Measurements from ENCODE around the gene BTBD16.

Gene BTBD16

DNA sequence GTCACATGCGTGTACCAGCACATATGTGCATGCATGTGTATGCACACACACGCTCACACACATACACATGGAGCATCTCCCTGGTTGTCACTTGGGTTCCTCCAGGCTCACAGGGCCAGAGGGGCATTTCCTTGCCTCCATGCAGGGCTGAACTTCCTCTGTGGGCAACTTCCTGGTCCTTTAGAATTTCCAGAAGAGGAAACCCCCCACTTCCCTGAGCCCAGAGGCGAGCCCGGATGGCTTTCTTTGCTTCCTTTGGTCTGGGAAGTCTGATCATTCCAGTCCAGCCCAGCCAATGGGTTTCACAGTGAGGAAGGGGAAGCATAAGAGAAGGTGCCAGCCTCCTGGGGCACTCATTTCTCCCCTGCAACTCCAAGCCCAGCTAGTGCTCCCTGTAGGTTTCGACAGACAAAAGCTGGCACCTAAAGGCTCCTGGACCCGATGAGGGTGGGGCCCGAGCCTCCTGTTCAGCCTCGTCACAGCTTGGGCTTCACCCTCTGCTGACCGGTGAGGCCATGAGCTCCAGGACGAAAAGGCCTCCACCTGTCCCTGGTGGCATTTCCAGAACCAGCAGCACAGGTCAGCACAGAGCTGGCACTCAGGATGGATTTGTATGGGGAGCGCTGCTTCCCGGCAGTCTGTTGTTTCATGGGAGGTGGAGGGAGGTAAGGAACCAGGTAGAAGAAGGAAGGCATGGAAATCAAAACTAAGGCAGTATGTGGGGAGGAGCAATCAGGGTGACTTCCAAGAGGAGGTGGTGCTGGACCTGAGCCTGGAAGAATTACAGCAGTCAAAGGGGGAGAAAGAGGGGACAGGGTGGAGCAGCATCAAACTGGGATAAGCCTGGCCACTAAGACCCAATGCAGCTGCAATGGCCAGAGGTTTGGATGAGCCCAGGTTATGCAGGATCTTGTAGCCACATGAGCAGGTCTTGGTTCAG, 23.7 kb downstream of the BTBD16 start:
- no peak for DNase-seq (ENCODE audit: low read depth)

DNA sequence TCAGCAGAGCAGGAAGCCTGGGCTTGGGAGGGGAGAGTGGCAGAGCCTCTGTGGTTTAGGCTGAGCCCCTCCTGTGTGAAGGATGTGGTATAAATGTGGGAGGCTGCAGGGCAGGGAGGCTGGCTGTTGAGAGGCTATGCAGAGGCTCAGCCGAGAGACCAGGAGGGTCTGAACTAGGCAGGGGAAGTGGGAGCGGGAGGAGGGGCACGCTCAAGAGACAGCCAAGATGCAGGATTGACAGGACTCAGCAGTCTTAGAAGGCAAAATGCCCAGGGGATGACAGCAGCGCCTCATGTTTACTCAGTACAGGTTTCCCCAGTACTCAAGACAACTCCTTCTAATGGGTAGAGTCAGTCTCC, 24.3 kb downstream of the BTBD16 start:
- no peak for DNase-seq (ENCODE audit: low read depth)

DNA sequence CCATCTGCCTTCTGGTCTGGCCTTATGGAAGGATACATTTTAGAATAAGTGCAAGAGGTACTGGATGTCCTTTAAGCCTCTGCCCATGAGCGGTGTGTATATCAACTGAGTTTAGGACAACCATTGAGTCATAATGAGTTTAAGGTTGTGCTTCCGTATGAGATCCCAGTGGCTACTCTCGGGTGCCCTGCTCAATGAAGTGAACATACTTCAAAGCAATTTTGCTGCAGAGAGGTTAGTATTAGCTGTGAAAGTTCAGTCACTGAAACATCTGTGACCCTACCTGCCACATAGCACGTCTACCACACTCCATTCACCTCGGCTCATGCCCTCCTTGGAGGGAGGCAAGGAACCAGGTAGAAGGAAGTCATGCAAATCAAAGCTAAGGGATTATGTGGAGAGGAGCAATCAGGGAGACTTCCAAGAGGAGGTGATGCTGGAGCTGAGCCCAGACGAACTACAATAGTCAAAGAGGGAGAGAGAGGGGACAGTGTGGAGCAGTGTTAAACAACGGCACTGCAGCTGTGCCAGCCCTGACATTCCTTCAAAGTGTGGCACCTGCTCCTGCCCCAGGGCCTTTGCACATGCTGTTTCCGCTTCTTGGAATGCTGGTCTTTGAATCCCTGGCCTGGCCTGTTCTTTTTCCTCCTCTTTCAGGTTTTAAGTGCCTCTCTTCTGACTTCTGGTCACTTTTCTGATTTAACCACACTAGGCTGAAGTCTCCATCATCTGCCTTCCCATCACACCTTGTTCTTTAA, 25.4 kb downstream of the BTBD16 start:
- DNase-seq (ENCODE audit: low read depth) = no peak

DNA sequence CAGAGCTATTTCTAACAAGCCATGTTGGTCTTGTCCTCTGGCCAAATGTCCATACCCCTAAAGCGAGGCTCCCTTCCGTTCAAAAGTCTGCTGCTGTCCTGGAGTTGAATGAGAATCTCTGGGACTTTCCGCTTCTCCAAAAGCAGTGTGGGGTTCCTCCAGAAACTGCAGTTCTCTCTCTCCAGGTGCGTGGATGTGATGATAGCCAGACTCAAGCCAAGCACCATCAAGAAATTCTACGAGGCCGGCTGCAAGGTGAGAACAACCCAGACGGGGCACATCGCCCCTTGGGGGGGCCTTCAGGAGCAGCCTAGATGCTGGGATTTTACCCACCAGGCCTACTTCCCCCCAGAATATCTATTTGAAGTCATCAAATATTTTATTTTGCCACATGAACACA, 26.5 kb downstream of the BTBD16 start:
- DNase-seq (ENCODE audit: low read depth) = no peak

DNA sequence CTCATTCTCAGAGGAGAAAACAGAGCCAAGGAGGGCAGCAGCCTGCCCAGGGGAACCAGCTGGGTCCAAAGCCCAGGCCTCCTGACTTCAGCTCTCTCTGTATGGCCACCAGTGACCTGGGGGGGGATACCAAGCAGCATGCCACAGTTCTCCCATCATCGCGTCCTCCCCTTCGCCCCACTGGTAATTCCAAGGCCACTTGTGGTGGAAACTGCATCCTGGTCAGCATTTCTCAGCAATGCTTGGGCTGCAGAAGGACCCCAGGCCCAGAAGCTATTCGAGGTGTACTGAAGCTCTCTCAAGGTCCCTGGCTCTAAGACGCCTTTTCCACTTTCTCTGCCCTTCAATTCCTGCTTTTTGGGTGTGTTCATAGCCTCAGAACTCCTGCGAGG, 27.1 kb downstream of the BTBD16 start:
- DNase-seq (ENCODE audit: low read depth) = no peak

DNA sequence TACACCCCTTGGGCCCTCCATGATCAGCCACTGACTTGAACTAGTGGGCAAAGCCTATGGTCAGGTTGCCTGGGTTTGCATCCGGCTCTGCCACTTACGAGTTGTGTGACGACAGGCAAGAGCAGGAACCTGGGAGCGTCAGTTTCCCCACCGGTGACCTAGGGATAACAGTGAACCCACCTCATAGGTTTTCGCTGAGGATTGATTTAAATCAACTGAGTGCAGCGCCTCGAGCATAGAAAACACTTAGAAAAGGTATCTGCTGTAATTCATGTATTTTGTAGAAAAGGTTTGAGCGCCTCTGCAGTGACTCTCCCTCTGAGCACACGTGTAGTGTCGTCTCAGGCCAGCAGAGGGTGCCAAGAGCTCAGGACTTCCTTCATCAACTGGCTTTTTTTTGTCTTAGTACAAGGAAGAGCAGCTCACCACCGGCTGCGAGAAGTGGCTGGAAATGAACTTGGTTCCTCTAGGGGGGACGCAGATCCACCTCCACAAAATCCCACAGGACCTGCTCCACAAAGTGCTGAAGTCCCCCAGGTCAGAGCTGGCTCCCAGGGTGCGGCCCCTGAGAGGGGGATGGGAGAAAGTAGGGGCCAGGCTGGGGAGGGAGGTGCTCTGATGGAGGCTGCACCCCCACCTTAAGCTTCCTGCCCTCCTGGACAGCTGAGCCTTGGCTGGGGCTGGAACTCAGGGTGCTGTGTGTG, 27.7 kb downstream of the BTBD16 start:
- DNase-seq (ENCODE audit: low read depth) = peak; percentile 55

DNA sequence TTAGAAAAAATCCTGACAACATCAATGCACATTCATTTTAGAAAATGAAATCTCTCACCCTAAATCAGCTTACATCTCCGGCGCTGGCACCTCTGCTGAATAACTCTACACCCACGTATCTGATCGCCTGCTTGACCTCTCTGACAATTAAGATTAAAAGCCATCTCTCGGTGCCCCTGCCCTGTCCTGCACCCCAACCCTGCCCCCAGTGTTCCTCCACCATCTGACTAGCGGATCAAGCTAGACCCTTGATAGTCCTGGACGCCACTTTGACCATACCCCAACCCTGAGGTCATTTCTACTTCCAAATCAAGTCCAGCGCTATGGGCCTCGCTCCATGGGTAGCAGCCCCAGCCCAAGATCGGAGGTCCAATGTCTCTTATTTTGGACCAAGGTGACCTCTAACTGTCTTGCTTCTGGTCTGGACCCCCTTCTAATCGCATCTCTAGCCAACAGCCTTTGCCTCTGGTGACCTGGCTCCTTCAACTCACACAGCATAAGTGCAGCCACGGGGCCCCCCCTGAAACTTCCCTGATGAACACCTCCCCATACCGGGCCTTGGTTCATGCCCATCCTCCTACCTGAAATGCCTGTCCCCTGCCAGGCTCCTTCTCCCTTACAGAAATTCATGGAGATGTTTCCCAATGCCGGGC, 28.5 kb downstream of the BTBD16 start:
- DNase-seq (ENCODE audit: low read depth) = no peak

DNA sequence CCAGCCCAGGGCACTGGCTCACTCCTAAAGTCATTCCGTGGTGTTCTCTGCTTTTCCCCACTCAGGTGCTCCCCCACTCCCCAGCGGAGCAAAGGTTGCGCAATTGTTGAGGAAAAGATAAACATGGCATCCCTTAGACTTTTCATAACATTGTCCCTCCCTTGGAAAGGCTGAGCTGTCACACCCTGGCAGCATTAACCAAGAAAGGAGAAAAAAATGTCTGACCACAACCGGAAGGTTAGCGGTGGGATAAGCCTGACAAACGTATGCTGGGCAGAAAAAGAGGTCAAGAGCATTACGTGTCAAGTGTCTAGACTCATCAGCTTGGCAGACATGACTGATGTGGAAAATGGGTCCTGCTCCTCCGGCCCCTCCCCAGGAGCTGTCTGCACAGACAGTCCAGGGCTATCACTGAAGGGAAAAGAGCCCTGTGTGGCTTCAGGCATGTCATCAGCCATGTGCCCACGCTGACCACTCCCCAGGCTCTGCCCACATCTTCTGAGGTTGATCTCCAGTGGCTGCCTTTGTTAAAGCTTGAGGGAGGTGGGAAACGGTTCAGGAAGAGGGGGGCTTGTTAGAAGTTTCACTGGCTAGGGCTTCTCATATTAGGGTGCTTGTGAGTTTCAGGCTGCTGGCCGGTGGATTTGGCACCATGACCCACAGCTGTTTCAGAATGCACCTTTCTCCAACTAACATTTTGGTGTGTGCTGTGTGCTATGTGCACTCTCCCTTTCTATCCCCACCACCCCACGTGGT, 30.1 kb downstream of the BTBD16 start:
- peak; percentile 86 for DNase-seq (ENCODE audit: low read depth)

DNA sequence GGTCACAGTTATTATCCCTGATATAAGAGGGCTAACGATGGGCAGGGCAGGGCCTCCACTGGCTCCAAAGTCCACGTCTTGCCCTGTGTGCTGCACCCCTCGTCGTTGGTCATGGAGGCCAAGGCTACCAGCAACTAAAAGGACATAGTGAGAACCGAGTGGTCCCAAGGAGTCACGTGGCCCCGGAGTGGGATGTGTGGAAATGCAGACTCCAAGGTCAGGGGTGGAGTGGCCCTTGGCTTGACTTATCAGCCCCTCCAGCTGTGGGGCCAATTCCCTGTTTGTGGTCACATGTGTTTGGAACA, 30.7 kb downstream of the BTBD16 start:
- DNase-seq (ENCODE audit: low read depth) = no peak

DNA sequence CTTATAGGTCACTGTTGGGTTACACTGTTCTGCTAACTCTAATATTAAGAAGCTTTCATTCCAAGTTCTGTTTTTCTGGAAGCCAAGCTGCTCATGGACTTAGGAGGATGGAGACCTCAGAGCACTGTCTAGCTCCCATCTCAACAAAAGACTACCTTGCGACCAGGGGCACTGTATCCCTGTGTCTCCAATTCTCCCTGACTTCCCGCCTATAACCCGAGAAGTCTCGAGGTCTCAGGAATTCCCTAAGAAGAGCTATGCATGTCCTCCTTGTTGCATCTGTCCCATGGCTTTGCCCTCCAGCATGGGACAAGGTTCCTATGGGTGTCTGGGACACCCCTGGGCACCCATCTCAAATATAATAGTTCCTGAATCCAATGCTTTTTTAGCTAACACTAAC, 31.2 kb downstream of the BTBD16 start:
- DNase-seq (ENCODE audit: low read depth) = no peak

DNA sequence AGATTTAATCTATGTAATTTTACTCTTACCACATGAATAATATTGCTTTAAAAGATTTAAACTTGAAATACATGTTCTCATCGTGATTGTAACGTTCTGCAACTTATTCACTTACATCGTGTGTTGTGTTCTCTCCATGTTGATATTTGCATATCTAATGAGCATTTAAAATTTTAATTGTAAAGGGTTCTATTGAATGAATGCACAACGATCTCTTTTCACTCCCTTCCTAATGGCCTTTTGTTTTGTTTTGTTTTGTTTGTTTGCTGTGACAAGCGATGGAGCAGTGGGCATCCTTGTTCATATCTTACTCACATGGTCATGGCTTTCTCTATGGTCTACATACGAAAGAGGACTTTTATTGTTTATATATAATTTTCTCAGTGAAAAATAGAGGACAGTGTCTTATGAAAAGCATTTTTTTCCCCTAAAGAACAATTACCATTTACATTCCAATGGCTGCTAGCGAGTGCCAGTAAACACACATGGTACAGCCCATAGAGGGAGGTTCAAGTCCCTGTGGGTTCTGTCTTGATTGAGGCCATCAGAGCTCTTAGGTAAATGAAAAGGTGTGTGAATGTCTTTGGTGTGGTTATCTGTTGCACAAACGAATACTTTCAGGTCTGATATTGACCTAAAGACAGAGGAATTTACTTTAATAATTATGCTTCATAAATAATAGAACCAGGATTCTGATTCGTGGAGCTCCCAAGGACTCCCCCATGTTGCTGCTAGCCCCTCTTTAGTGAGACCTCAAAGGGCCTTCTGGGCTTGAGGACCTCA, 32.4 kb downstream of the BTBD16 start:
- no peak for DNase-seq (ENCODE audit: low read depth)

DNA sequence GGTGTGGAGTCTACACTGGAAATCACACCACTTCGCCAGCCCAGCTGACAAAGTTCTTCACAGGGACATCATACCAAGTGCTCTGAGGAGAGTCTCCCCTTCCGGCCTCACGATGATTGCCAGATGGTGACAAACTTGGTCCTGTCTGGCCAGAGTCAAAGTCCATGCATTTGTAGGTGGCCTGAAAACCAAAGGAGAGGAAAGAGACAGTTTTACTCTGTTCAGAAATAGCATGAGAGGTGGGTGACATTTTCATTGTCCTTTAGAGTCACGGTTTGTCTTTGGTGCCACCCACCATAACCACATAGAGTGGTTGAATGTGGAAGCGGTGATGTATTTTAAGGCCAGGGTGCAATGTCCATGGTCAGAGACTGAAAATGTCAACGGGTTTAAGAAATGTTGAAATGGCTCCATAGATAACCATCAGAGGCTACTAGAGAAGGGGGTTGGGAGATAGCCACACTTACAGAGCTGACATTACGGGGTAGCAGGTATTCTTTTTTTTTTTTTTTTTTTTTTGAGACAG, 33.0 kb downstream of the BTBD16 start:
- DNase-seq (ENCODE audit: low read depth) = no peak

DNA sequence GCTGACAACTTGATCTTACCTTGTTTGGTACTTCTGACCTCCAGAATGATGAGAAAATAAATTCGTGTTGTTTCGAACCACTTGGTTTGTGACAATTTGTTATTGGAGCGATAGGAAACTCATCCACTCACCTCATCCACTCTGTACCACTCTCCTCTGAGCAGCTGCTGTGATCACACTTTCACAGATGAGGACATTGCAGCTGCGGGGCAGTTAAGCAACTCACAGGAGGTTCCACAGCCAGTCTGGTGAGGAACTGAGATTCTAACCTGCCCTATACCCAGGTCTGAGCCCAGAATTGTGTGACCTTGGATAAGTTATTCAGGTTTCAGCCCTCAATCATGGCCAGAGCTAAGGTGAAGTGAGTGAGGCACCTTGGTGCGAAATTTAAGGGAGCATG, 35.2 kb downstream of the BTBD16 start:
- DNase-seq (ENCODE audit: low read depth) = no peak

DNA sequence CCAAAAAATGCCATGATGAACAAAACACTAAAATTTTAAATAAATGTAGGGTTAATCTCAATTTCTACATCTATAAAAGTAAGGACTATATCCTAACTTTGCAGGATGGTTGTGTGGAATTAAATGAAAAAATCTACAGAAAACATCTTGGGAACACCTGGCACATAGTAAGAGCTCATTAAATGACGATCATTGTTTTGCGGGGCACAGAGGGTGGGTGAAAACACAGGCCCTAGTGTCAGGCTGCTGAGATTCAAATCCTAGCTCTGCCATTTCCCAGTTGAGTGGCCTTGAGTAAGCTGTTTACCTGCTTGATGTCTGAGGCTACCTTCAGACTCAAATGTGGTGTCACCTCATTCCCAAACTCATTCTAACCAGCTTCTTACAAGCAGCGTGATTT, 35.6 kb downstream of the BTBD16 start:
- DNase-seq (ENCODE audit: low read depth) = no peak

DNA sequence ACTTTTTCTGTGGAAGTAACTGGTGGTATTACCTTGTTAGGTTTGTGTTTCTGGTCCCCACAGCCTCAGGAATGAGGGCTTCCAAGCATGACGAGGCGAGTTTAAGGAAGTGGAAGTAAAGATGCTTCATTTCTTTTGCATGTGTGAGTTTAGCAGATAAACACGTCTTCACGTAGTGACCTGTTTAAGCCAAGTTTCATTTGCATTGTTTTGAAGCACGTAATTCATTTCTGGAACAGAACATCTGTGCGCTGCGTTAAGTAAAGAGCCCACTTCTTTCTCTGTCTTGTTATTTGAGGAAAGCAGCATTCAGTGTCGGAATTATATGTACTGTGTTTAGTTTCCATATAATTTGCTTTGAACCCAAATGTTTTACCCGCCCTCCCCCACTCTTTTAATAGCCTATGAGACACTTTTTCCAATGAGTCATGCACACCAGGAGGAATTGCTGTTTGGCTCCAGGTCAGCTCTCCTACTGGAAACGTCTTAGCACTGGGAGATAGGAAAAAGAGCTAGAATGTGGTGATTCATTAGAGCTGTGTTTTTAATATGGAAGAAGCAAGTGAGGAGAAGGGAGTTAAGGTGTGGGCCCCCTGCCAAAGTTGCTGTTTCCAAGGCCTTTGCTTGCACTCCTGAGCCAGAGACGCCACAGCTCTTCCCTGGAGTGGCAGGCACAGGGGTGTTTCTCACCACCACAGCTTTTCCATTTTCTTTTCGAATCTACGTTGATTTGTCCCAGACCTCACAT, 36.7 kb downstream of the BTBD16 start:
- DNase-seq (ENCODE audit: low read depth) = peak; percentile 96

DNA sequence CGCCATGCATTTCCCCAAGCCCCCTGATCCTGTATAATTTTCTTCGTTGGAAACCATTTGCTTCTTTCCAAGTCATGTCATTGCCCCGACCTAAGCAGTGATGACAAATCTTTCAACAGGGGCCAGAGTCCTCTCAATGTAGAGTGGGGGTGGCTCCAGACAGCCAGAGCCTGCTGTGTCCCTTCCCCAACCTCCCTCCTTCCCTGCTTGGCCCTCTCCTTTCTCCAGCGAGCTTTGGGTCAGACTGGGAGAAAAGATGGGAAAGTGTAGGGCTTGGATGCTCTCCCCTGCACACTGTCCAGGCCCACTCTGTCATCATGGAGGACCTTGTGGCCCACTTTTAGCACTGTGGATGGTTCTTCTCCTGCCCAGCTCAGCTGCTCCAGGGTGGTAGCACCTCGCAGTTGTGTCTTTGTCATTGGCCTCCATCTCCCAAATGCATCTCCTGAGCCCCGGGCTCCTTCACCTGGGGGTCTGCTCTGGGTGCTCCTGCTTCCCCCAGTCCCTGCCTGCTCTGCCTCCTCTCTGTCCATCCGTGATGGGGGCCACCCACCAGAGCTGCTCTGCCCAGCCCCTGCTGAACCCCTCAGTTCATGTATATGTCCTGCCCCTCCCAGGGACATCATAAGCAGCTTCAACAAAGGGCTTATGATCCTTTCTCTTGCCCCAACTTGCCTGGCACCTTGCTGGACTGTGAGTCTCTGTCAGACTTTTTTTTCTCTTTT, 37.5 kb downstream of the BTBD16 start:
- no peak for DNase-seq (ENCODE audit: low read depth)

DNA sequence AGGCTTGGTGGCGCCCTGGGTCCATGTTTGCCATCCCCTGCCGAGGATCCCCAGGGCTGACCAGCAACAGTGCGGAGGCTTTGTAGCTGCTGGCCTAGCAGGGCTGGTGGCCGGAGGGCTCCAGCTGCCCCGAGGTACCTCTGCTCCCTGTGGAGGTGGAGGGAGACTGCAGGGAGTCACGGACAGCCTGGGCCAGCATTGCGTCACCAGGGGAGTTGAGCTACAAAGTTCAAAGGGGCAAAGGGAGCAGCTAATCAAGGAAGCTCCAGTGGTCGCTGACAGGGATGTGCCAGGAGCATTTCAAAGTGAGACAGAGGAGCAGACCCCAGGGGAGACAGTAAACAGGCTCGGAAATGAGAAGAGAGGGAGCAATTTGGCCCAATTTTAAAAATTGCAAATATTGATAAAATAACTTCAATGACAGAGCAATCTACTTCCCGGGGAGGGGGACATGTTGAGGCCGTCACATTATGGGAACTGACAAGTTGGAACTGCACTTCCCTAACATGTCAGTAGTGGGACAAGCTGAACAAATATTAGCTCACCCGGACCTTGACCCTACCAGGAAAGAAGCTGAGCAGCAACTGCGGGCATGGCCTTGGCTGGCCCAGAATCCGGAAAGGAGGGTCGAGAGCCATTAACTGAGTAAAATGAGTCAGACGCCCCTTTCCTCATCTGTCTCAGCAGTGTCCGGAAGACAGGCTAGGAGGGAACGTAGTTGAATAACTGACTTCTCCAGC, 39.4 kb downstream of the BTBD16 start:
- DNase-seq (ENCODE audit: low read depth) = no peak

DNA sequence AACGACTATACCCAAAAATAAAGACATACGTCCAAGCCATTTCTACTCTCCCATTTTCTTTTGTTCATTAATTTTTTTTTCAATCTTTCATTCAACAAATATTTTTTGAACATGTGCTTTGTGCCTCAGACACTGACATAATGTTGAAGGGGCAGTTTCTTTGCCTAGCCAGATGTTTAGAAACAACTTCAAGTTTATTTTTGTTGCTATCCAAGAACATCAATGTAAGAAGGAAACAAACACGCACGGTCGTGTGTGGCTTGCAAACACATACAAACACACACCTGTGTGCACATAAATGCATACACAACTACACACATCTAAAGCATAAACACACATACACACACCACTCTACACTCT, 39.9 kb downstream of the BTBD16 start:
- DNase-seq (ENCODE audit: low read depth) = no peak

DNA sequence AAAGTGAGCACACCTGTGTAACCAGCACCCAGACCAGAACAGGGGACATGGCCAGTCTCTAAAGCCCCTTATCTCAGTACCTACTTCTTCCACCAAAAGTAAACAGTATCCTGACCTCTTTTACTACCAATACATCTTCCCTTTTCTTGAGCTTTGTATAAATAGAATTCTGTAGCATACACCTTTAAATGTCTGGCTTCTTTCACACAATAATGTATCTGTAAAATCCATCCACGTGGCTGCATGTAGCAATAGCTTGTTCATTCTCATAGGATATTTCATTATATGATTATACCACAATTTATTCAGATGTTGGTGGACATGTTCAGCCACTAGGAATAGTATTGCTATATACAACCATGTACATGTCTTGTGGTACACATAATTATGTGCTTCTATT, 40.6 kb downstream of the BTBD16 start:
- no peak for DNase-seq (ENCODE audit: low read depth)
